SK-N-SH (cell line): Measurements from ENCODE around the gene P2RX4.

Experiments used
- FOXJ3 ChIP-seq: sonication (generic); formaldehyde crosslinking; IDR thresholded peaks from 2 replicates; pipeline ENCODE4 v1.5.1; 2020; ENCODE audit warnings: mild to moderate bottlenecking, missing genetic modification reagents
- FOXM1 ChIP-seq: IDR thresholded peaks from 2 replicates; pipeline ENCODE4 v1.4.0; 2012; ENCODE audit warnings: low read depth, mild to moderate bottlenecking
- GABPA ChIP-seq: IDR thresholded peaks from 2 replicates; pipeline ENCODE4 v1.4.0; 2012; ENCODE audit warnings: low read depth, mild to moderate bottlenecking
- POLR2AphosphoS5 ChIP-seq: IDR thresholded peaks from 2 replicates; pipeline ENCODE4 v1.6.1; 2012; ENCODE audit warnings: low read depth, low read length
- RAD21 ChIP-seq: IDR thresholded peaks from 2 replicates; pipeline ENCODE4 v1.6.1; 2012; ENCODE audit warnings: mild to moderate bottlenecking, low read length
- RXRA ChIP-seq: IDR thresholded peaks from 2 replicates; pipeline ENCODE4 v1.4.0; 2012; ENCODE audit warnings: low read depth, mild to moderate bottlenecking, borderline replicate concordance
- TEAD4 ChIP-seq: IDR thresholded peaks from 2 replicates; pipeline ENCODE4 v1.4.0; 2012; ENCODE audit warnings: mild to moderate bottlenecking, borderline replicate concordance; ENCODE audit not compliant: insufficient read depth
- YY1 ChIP-seq: IDR thresholded peaks from 2 replicates; pipeline ENCODE4 v1.4.0; 2012; ENCODE audit warnings: low read depth, mild to moderate bottlenecking
- TF ChIP-seq, protein P1 (sequence below): fragments of 200-600 bp; sonication (generic); IDR thresholded peaks from 2 replicates; pipeline ENCODE4 v1.6.1; 2017; ENCODE audit warnings: antibody characterized with exemption, mild to moderate bottlenecking, moderate library complexity
- TF ChIP-seq, protein P2 (sequence below): IDR thresholded peaks from 2 replicates; pipeline ENCODE4; 2012
- TF ChIP-seq, protein P3 (sequence below): IDR thresholded peaks from 2 replicates; pipeline ENCODE4 v1.6.1; 2012; ENCODE audit warnings: mild to moderate bottlenecking, low read depth, low read length, moderate library complexity
- TF ChIP-seq, protein P4 (sequence below): fragments of 150-350 bp; IDR thresholded peaks from 2 replicates; pipeline ENCODE4 v1.6.1; 2017; ENCODE audit warnings: antibody characterized with exemption, low read length, low read depth, borderline replicate concordance

DNA sequence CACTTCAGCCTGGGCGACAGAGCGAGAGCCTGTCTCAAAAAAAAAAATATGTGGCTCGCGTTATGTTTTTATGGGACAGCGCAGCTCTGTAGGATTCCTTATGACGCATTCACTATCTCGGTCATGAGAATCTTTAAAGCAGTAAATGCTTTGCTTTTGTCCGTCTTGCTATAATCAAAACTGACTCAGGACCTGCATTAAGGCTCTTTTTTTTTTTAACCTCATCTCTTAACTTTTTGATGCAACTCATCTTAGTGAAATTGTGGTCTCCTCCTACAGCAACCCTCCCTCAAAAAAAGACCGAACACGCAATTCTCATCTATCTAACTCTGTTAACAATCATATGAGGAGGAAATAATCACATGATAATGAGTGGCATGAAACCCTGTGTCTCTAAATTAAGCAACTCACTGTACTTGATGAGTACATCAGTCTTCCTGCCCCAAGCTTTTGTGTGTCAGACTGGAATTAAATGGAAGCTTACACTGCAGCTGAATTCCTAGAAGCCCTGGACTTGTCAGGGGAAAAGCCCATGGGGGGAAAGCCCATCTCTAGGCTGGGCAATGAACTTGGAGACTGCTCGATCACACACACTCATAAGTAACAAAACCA is 4.3 kb downstream of the P2RX4 start:
- no peak for TF ChIP-seq GABPA
- no peak for TF ChIP-seq YY1
- TF ChIP-seq, protein P1, sequence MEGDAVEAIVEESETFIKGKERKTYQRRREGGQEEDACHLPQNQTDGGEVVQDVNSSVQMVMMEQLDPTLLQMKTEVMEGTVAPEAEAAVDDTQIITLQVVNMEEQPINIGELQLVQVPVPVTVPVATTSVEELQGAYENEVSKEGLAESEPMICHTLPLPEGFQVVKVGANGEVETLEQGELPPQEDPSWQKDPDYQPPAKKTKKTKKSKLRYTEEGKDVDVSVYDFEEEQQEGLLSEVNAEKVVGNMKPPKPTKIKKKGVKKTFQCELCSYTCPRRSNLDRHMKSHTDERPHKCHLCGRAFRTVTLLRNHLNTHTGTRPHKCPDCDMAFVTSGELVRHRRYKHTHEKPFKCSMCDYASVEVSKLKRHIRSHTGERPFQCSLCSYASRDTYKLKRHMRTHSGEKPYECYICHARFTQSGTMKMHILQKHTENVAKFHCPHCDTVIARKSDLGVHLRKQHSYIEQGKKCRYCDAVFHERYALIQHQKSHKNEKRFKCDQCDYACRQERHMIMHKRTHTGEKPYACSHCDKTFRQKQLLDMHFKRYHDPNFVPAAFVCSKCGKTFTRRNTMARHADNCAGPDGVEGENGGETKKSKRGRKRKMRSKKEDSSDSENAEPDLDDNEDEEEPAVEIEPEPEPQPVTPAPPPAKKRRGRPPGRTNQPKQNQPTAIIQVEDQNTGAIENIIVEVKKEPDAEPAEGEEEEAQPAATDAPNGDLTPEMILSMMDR: no peak
- no peak for TF ChIP-seq RAD21
- TF ChIP-seq, protein P2, sequence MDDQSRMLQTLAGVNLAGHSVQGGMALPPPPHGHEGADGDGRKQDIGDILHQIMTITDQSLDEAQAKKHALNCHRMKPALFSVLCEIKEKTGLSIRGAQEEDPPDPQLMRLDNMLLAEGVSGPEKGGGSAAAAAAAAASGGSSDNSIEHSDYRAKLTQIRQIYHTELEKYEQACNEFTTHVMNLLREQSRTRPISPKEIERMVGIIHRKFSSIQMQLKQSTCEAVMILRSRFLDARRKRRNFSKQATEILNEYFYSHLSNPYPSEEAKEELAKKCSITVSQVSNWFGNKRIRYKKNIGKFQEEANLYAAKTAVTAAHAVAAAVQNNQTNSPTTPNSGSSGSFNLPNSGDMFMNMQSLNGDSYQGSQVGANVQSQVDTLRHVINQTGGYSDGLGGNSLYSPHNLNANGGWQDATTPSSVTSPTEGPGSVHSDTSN: no peak
- TF ChIP-seq, protein P3, sequence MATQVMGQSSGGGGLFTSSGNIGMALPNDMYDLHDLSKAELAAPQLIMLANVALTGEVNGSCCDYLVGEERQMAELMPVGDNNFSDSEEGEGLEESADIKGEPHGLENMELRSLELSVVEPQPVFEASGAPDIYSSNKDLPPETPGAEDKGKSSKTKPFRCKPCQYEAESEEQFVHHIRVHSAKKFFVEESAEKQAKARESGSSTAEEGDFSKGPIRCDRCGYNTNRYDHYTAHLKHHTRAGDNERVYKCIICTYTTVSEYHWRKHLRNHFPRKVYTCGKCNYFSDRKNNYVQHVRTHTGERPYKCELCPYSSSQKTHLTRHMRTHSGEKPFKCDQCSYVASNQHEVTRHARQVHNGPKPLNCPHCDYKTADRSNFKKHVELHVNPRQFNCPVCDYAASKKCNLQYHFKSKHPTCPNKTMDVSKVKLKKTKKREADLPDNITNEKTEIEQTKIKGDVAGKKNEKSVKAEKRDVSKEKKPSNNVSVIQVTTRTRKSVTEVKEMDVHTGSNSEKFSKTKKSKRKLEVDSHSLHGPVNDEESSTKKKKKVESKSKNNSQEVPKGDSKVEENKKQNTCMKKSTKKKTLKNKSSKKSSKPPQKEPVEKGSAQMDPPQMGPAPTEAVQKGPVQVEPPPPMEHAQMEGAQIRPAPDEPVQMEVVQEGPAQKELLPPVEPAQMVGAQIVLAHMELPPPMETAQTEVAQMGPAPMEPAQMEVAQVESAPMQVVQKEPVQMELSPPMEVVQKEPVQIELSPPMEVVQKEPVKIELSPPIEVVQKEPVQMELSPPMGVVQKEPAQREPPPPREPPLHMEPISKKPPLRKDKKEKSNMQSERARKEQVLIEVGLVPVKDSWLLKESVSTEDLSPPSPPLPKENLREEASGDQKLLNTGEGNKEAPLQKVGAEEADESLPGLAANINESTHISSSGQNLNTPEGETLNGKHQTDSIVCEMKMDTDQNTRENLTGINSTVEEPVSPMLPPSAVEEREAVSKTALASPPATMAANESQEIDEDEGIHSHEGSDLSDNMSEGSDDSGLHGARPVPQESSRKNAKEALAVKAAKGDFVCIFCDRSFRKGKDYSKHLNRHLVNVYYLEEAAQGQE: no peak
- no peak for TF ChIP-seq FOXM1
- no peak for TF ChIP-seq POLR2AphosphoS5
- TF ChIP-seq, protein P4, sequence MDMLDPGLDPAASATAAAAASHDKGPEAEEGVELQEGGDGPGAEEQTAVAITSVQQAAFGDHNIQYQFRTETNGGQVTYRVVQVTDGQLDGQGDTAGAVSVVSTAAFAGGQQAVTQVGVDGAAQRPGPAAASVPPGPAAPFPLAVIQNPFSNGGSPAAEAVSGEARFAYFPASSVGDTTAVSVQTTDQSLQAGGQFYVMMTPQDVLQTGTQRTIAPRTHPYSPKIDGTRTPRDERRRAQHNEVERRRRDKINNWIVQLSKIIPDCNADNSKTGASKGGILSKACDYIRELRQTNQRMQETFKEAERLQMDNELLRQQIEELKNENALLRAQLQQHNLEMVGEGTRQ: no peak
- no peak for TF ChIP-seq TEAD4
- no peak for TF ChIP-seq FOXJ3 (CRISPR knock-in tag)
- no peak for TF ChIP-seq RXRA
